ENCODE data around the gene MYO9A. TPM values are rescaled to one million over a fixed set of nuclear protein-coding genes. Genes with fewer than 3 reads are reported as not detected.

The MYO9A gene
- total RNA-seq, 1 donor from 2014 or later = 38.5 TPM

GRCh38 chr15:72116731-72117485, 1.0 kb downstream of the MYO9A start:
- TF ChIP-seq EZH2phosphoT487 (IDR thresholded peaks at IDR 0.05) (no peak), EZH2 (IDR thresholded peaks at IDR 0.05) (no peak)
- TF ChIP-seq, protein P1, sequence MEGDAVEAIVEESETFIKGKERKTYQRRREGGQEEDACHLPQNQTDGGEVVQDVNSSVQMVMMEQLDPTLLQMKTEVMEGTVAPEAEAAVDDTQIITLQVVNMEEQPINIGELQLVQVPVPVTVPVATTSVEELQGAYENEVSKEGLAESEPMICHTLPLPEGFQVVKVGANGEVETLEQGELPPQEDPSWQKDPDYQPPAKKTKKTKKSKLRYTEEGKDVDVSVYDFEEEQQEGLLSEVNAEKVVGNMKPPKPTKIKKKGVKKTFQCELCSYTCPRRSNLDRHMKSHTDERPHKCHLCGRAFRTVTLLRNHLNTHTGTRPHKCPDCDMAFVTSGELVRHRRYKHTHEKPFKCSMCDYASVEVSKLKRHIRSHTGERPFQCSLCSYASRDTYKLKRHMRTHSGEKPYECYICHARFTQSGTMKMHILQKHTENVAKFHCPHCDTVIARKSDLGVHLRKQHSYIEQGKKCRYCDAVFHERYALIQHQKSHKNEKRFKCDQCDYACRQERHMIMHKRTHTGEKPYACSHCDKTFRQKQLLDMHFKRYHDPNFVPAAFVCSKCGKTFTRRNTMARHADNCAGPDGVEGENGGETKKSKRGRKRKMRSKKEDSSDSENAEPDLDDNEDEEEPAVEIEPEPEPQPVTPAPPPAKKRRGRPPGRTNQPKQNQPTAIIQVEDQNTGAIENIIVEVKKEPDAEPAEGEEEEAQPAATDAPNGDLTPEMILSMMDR (IDR thresholded peaks at IDR 0.05) = no peak
- peak overlapping the region; percentile 27 for H3K9ac ChIP-seq
- H3K4me3 ChIP-seq = peak overlapping the region; percentile 78
- peak overlapping the region; percentile 88 for H3K4me2 ChIP-seq
- peak overlapping the region; percentile 97 for H3K4me3 Mint-ChIP-seq
- H3K36me3 Mint-ChIP-seq = no peaks in the 10 kb centered on the region
- peaks cover 6% of the 10 kb centered on the region for H3K27me3 Mint-ChIP-seq (ENCODE audit: insufficient read depth, low read depth)
- peaks cover 17% of the 10 kb centered on the region for H4K20me1 ChIP-seq (ENCODE audit: low read depth)
- H2AFZ ChIP-seq (replicated peaks) = peak overlapping the region; percentile 91
- DNase-seq (ENCODE audit: low spot score) = peak; percentile 63
- H3K4me1 ChIP-seq = peaks cover 9% of the 10 kb centered on the region
- peak overlapping the region; percentile 29 for H3K27ac Mint-ChIP-seq
- H3K27me3 ChIP-seq = no peaks in the 10 kb centered on the region
- no peaks in the 10 kb centered on the region for H3K9me3 ChIP-seq (ENCODE audit: low read depth)
- no peak overlapping the region for H3K27ac ChIP-seq
- H3F3A ChIP-seq (ENCODE audit: low read depth) = peaks cover 24% of the 10 kb centered on the region
- peaks cover 27% of the 10 kb centered on the region for H3K4me1 Mint-ChIP-seq
- H3K79me2 ChIP-seq (ENCODE audit: low read depth) = peaks cover 61% of the 10 kb centered on the region
- H3K36me3 ChIP-seq = no peaks in the 10 kb centered on the region
- no peaks in the 10 kb centered on the region for H3K9me3 Mint-ChIP-seq

DNA sequence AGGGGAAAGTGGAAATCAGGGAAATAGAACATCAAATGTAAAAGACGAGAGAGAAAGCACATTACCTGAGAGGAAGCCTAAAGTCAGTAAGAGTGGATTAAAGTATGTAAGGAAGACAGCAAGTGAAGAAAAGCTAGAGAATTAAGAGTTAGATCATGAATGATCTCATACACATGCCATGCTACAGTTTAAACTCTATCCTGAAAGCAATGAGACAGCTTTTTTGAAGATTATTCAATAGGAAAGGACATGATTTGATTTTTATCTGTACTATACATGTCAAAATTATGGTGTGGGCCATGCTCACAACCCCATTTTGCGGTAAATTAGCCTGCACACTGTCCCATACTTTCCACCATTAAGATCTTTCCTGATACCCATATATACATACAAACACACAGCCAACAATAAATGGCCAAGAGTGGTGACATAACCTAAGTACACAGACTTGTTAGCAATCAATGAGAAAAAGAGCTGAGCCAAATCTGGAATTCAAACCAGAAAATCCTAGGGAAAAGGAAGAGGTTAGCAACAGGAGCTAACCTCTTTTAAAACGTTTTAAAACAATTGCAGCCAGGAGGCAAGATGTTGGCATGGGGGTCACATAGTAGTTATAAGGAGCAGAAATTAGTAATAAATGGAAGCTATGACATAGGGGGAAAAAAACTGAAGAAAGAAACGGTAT, 4.5 kb downstream of the MYO9A start:
- Mint-ChIP-seq H3K36me3 (peaks cover 4% of the 10 kb centered on the region), H3K4me3 (no peak overlapping the region), H3K27me3 (ENCODE audit: insufficient read depth, low read depth) (peaks cover 2% of the 10 kb centered on the region), H3K4me1 (peaks cover 15% of the 10 kb centered on the region), H3K27ac (no peak overlapping the region), H3K9me3 (no peaks in the 10 kb centered on the region)
- Histone ChIP-seq H3K4me1 (peaks cover 9% of the 10 kb centered on the region), H3K4me2 (no peak overlapping the region), H3K9me3 (ENCODE audit: low read depth) (no peaks in the 10 kb centered on the region), H3K9ac (no peak overlapping the region), H2AFZ (replicated peaks) (no peak overlapping the region), H3K36me3 (no peaks in the 10 kb centered on the region), H4K20me1 (ENCODE audit: low read depth) (peaks cover 17% of the 10 kb centered on the region), H3F3A (ENCODE audit: low read depth) (peaks cover 21% of the 10 kb centered on the region), H3K79me2 (ENCODE audit: low read depth) (peaks cover 53% of the 10 kb centered on the region), H3K27ac (no peak overlapping the region), H3K4me3 (no peak overlapping the region), H3K27me3 (no peaks in the 10 kb centered on the region)
- no peak for DNase-seq (ENCODE audit: low spot score)
- TF ChIP-seq EZH2 (IDR thresholded peaks at IDR 0.05) = no peak
- TF ChIP-seq, protein P1 (IDR thresholded peaks at IDR 0.05) = no peak
- no peak for TF ChIP-seq EZH2phosphoT487 (IDR thresholded peaks at IDR 0.05)

DNA sequence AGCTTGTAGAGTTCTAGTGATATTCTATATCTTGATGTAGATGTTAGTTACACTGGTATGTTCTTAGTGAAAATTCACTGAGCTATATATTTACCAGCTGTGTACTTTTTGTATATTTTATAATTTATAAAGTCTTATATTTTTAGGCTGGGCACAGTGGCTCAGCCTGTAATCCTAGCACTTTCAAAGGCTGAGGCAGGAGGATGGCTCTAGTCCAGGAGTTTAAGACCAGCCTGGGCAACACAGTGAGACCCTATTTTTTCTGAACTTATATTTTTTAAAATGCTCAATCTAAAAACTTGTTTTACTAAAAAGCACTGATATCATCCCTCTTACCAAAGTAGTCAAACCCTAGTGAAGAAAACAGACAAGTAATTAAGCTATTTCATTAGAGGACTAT, 5.1 kb downstream of the MYO9A start:
- Histone ChIP-seq H3K9me3 (ENCODE audit: low read depth) (no peaks in the 10 kb centered on the region), H3F3A (ENCODE audit: low read depth) (peaks cover 16% of the 10 kb centered on the region), H3K27me3 (no peaks in the 10 kb centered on the region), H4K20me1 (ENCODE audit: low read depth) (peaks cover 17% of the 10 kb centered on the region), H2AFZ (replicated peaks) (no peak overlapping the region), H3K4me3 (no peak overlapping the region), H3K4me2 (no peak overlapping the region), H3K79me2 (ENCODE audit: low read depth) (peaks cover 53% of the 10 kb centered on the region), H3K4me1 (peaks cover 9% of the 10 kb centered on the region), H3K9ac (no peak overlapping the region), H3K36me3 (no peaks in the 10 kb centered on the region), H3K27ac (no peak overlapping the region)
- H3K4me1 Mint-ChIP-seq = peaks cover 15% of the 10 kb centered on the region
- no peak overlapping the region for H3K4me3 Mint-ChIP-seq
- no peak for TF ChIP-seq EZH2phosphoT487 (IDR thresholded peaks at IDR 0.05)
- TF ChIP-seq, protein P1 (IDR thresholded peaks at IDR 0.05) = no peak
- no peak for TF ChIP-seq EZH2 (IDR thresholded peaks at IDR 0.05)
- no peak for DNase-seq (ENCODE audit: low spot score)
- no peak overlapping the region for H3K27ac Mint-ChIP-seq
- peaks cover 2% of the 10 kb centered on the region for H3K27me3 Mint-ChIP-seq (ENCODE audit: insufficient read depth, low read depth)
- no peaks in the 10 kb centered on the region for H3K9me3 Mint-ChIP-seq
- peaks cover 4% of the 10 kb centered on the region for H3K36me3 Mint-ChIP-seq

Data from neural progenitor cell (in vitro differentiated cells).